ENCODE results near the gene RABGAP1L.

GRCh38 chr1:174964972-174965361, 805.6 kb downstream of the RABGAP1L start:
- TF ChIP-seq CTCF (IDR thresholded peaks at IDR 0.05; ENCODE audit: extremely low read depth in 1 of 2, insufficient read depth in 1 of 2, low read depth in 1 of 2, low read length in 2 of 2) (no peak), POLR2AphosphoS5 (IDR thresholded peaks at IDR 0.05; ENCODE audit: insufficient read depth, low read depth, low read length) (no peak), JUN (IDR thresholded peaks at IDR 0.05; ENCODE audit: borderline replicate concordance, insufficient read depth, insufficient read length, low read depth) (no peak), EZH2 (IDR thresholded peaks at IDR 0.05; ENCODE audit: borderline replicate concordance, low read depth, low read length, severe bottlenecking) (no peak), POLR2A (IDR thresholded peaks at IDR 0.05; ENCODE audit: low read depth, low read length) (no peak), MAX (IDR thresholded peaks at IDR 0.05; ENCODE audit: insufficient read depth, insufficient read length) (no peak), FOS (IDR thresholded peaks at IDR 0.05; ENCODE audit: borderline replicate concordance, insufficient read depth, low read length) (no peak), GATA2 (IDR thresholded peaks at IDR 0.05; ENCODE audit: insufficient read depth, insufficient read length, low read depth, low read length) (no peak), MYC (IDR thresholded peaks at IDR 0.05; ENCODE audit: low read depth, low read length) (no peak)

Measured in endothelial cell of umbilical vein (primary cell).